Inflammatory macrophage treated with lipopolysaccharide for 4 hours (primary cell): ENCODE results near the gene STX3.
"Not testable (repeated sequence)": the region's sequence is repeated elsewhere in the genome, so short reads cannot be mapped to it uniquely, and the experiment has no call there.

Experiments used
- DNase-seq: peaks from one replicate; pipeline ENCODE4 v3.0.0-alpha.2; 2020

STX3 gene

GRCh38 chr11:59758401-59759037 is 3.3 kb downstream of the STX3 start:
- no peak for DNase-seq

GRCh38 chr11:59759900-59760299 is 4.7 kb downstream of the STX3 start:
- no peak for DNase-seq

DNA sequence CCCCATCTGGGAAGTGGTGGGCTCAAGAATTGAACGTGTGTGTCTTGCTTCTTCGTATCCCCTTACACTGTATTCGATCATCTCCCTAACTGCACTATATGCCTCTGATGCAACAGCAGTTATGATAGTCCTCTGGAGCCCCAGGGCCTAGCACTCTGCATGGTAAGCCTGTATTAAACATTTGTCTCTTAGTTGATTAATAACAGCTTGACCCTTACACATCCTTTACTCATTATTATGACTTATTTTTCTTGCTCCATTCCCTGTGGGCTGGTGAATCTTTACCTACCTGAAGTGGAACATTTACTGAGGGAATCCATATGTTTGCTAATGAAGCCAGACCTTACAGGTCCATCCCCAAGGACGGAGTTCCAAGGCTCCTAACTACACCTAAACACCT is 5.6 kb downstream of the STX3 start:
- no peak for DNase-seq

GRCh38 chr11:59761993-59762392 is 6.8 kb downstream of the STX3 start:
- DNase-seq: no peak

DNA sequence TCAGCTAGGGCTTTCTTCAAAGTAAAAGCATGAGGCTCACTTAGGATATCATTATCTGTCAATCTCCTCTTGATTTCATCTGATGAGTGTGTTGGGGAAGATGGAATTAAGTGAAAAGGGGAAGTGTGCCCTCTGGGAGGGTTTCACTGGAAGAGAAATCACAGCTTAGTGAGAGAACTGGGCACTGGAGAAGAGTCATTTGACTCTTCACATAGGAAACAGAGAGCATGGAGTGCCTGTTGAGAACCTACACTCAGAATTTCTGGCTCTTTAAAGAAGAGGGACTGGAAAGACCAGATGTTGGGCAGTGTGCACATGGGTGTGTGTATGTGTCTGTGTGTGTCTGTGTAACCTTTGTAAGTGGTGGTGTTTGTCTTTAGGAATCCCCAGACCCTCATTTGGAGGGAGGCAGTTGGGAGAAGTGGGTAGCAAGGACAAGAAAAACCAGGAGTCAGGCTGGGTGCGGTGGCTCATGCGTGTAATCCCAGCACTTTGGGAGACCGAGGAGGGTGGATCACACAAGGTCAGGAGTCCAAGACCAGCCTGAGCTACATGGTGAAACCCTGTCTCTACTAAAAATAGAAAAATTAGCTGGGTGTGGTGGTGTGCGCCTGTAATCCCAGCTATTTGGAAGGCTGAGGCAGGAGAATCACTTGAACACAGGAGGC is 10.0 kb downstream of the STX3 start:
- DNase-seq: peak; percentile 74

DNA sequence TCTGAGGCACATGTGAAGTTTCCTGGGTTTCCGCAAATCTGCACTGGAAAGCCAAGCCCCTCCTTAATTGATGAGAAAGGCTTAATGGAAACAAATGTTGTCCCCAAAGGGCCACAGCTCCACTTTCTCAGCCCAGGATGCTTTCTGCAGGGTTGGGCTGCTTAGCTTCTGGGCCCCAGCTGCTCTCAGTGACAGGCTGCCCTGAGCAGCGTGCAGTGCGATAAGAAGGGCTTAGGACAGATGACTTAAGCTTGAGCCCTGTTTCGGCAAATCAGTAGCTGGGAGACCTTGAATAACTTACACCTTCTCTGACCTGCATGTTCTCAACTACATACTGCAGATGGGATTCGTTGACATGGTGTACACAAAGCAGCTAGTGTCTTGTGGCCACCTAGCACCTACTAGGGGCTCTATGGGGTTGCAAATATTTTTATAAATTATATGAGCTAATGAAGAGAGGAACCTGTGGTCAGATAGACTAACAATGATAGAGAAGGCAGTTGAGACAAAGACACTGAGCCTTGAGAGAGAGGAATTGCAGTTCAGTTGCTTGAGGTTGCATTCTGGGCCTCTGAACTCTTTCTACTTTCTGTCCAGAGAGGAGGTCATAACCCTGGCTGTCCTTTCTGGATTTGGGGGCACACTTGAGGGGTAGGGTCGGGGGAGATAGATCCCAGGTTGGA is 11.5 kb downstream of the STX3 start:
- no peak for DNase-seq

DNA sequence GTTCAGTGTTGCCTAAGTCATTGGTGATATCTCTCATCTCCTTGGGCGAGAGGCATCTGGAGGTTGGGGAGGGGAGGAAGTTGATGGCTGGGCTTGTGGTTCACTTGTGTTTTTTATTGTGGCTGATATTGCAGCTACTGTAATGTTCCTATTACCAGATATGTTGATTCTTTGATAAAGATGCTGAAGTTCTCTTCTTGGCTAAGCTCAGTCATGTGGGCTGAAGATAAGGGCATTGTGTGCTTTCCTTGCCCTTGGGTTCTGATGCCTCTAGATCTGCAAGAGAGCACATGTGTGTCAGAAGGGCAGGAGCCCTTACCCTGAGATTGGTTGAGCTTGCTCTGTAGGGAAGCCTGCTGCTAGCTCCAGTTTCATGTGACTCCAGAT is 12.0 kb downstream of the STX3 start:
- no peak for DNase-seq

DNA sequence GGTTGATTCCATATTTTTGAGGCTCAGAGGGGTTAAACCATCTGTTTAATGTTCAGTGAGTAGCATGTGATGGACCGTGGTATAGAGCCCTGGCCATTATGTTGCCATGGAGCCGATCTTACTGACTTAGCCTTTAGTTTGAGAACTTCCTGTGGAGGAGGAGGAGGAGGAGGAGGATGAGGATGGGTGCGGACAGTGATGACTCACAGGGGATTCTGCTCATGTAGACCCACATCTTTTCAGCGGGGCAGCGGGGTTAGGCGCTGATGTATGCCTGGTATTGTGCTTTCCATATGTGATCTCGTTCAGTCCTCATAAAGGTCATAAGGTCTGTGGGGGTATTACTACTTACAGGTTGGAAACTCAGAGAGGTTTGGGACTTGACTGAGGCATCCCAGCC is 13.9 kb downstream of the STX3 start:
- peak; percentile 35 for DNase-seq

DNA sequence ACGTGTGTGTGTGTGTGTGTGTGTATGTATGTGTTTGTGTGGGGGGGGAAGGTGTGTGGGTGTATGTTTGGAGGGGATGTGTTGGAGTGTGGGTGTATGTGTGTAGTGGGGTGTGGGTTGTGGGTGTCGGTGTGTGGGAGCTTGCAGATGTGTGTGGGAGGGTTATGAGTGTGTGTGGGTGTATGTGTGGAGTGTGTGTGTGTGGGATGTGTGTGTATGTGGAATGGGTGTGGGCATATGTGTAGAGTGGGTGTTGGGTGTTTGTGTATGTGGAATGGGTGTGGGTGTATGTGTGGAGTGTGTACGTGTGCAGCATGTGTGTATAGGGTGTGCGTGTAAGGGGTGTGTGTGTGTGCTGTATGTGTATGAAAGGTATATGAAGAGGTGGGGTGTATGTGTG is 14.7 kb downstream of the STX3 start:
- DNase-seq: no peak

GRCh38 chr11:59770319-59770718 is 15.1 kb downstream of the STX3 start:
- no peak for DNase-seq

GRCh38 chr11:59770869-59771268 is 15.7 kb downstream of the STX3 start:
- DNase-seq: no peak

- DNase-seq: peak; percentile 14
Measured at GRCh38 chr11:59771605-59772004, 16.4 kb downstream of the STX3 start.

GRCh38 chr11:59773083-59773440 is 17.9 kb downstream of the STX3 start:
- DNase-seq: no peak

DNA sequence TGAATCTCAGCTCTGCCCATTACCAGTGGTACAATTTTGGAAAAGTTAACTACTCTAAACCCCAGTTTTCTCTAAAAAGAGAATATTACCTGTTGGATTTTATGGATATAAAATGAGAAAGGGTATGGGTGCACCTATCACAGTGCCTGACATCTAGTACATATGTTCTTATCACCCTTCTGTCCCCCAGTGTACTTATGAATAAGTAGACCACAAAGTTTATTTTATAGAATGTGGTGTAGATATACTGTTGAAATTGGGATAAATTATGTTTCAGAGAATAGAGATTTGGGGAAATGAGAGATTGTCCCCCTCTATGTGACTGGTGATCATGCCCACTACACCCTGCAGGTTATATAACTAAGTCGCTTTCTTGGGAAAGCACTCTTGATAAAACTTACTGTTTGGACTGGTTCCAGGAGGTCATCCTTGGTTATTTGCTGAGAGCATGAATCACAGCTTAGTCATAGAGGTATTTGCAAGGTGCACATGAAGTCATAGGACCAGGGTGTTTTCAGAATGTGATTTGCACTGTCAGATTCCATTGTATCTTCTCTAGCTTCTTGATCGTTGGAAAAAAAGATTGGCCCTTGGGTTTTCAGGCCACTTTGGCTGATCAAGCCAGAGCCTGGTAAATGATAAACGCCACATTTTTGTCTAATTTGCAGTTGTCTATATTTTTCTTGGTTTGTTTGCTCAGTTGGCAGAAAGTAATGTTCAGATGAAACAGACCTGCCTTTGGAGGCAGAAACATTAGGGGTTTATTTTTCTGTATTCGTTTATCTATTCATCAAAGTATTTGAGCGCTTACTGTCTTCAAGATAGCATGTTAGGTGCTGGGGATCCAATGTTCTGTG is 21.3 kb downstream of the STX3 start:
- DNase-seq: no peak

- DNase-seq: no peak
Measured at GRCh38 chr11:59777104-59777503, 21.9 kb downstream of the STX3 start.

DNA sequence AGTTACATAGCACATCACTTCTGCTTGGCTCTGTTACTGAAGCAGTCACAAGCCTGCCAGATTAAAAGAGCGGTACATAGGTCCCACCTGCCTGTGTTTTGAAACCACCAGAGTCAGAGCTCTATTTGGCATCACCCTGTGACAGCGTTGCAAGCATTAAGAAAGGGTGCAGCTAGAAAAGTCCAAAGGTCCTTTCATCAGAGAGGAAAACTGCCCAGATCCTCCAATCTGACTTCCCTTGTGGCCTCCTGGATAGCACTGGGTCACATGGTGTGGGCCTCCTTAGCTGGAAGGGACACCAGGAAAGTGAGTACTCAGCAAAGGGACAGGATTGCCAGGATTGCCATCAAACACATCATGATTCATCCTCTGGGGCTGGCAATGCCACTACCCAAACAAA is 22.9 kb downstream of the STX3 start:
- DNase-seq: no peak

GRCh38 chr11:59779487-59779886 is 24.3 kb downstream of the STX3 start:
- DNase-seq: no peak

GRCh38 chr11:59782080-59782479 is 26.9 kb downstream of the STX3 start:
- DNase-seq: no peak

DNA sequence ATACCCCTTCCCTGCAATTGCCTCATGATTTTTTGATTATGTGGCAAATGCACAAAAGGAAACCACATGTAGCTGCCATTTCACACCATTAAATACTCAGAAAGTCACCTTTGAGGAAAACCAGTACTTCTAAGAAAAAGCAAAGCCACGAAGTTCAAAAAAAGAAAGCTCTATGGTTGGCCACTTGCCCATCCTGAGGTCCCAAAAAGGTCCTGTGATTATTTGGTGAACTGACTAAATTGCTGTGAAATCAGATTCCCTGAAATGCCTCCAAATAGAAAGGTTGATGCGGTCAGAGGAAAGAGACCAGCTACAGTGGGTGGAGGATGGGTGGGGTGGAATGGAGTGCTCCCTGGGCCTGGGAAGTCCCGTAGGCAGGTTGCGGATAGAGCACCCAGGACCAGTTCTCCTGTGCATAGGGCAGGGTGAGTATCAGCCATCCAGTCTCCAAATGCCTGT is 28.5 kb downstream of the STX3 start:
- DNase-seq: no peak

DNA sequence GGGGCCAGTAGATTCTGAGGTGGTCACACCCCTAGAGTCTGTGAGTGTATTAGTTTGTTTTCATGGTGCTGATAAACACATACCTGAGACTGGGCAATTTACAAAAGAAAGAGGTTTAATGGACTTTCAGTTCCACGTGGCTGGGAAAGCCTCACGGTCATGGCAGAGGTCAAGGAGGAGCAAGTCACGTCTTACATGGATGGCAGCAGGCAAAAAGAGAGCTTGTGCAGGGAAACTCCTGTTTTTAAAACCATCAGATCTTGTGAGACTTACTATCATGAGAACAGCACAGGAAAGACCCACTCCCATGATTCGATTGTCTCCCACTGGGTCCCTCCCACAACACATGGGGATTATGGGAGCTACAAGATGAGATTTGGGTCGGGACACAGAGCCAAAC is 29.3 kb downstream of the STX3 start:
- not testable (repeated sequence) for DNase-seq

GRCh38 chr11:59785818-59786217 is 30.6 kb downstream of the STX3 start:
- DNase-seq: no peak

- no peak for DNase-seq
Measured at GRCh38 chr11:59787255-59787588, 32.0 kb downstream of the STX3 start.

DNA sequence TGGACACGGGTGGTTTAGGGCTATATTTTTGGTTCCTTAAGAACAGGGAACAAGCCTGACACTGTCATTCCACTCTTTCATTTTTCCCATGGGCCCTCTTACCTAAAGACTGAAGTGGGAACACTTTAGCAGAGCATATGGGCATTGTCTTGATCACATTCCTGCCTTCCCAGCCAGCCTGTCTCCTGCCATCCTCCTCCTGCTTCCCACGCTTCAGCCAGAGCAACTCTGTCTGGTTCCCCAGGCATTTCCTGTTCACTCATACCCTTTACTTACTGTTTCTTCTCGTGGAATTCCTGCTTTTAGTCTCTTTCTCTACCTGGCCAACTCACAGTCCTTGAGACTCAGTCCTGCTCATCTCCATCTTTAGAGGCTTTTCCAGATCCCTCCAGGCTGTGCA is 32.6 kb downstream of the STX3 start:
- no peak for DNase-seq

DNA sequence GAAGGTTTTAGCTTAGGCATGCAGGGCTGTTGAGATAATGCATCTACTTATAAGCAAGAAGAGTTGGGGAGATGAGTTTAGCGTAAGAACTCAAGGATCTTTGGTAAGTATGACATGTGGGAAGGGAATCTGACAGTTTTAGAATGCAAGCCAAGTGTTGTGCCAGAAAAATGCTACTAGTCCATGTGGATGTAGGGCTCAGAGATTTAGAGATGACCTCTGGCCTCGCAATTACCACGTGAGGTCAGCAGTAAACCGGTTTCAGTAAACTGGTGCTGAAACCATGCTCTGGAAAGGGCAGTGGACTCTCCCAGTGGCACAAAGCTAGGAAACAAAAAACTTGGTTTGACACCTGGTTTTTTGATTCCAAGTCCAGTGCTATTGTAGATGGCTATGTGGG is 36.5 kb downstream of the STX3 start:
- DNase-seq: no peak
